KMS-11 (cell line): Measurements from ENCODE around the gene BRD4.

Experiments used
- H2AFZ ChIP-seq: fragments of 200-600 bp; sonication (generic); 2 replicates; pipeline ENCODE4 v1.6.1; 2016; ENCODE audit warnings: antibody characterized with exemption, mixed run types, low read depth
- H3K27ac ChIP-seq: fragments of 200-600 bp; sonication (generic); 2 replicates; pipeline ENCODE4 v1.6.1; 2016; ENCODE audit warnings: mild to moderate bottlenecking, mixed run types
- H3K27me3 ChIP-seq: fragments of 200-600 bp; sonication (generic); 2 replicates; pipeline ENCODE4 v1.6.1; 2017; ENCODE audit warnings: mild to moderate bottlenecking, low read depth, mixed run types, moderate library complexity; ENCODE audit not compliant: insufficient read depth
- H3K36me3 ChIP-seq: fragments of 200-600 bp; sonication (generic); 2 replicates; pipeline ENCODE4 v1.6.1; 2017; ENCODE audit warnings: mild to moderate bottlenecking, mixed run types; ENCODE audit not compliant: insufficient read depth
- H3K4me1 ChIP-seq: fragments of 200-600 bp; sonication (generic); 2 replicates; pipeline ENCODE4 v1.6.1; 2016; ENCODE audit warnings: mild to moderate bottlenecking, low read depth, mixed run types; ENCODE audit not compliant: poor library complexity, severe bottlenecking
- H3K4me2 ChIP-seq: fragments of 200-600 bp; sonication (generic); 2 replicates; pipeline ENCODE4 v1.7.0; 2016; ENCODE audit warnings: mild to moderate bottlenecking, mixed run types
- H3K4me3 ChIP-seq: fragments of 200-600 bp; sonication (generic); IDR thresholded peaks from 2 replicates; pipeline ENCODE4 v1.6.1; 2017; ENCODE audit warnings: low read depth, low read length, mixed read lengths; ENCODE audit not compliant: insufficient read depth
- H3K79me2 ChIP-seq: fragments of 200-600 bp; sonication (generic); 2 replicates; pipeline ENCODE4 v1.6.1; 2016; ENCODE audit warnings: low read depth, mixed run types; ENCODE audit not compliant: insufficient read depth
- H3K9ac ChIP-seq: fragments of 200-600 bp; sonication (generic); 2 replicates; pipeline ENCODE4 v1.6.1; 2016; ENCODE audit warnings: mild to moderate bottlenecking, mixed run types
- H4K20me1 ChIP-seq: fragments of 200-600 bp; sonication (generic); 2 replicates; pipeline ENCODE4 v1.6.1; 2016; ENCODE audit warnings: mild to moderate bottlenecking, mixed run types; ENCODE audit not compliant: insufficient read depth
- TF ChIP-seq, protein P1 (sequence below): fragments of 200-600 bp; sonication (generic); conservative IDR thresholded peaks from 2 replicates; pipeline ENCODE4 v1.6.1; 2017; ENCODE audit warnings: low read depth, mild to moderate bottlenecking, antibody characterized with exemption, low read length, moderate library complexity, mixed read lengths

Gene BRD4

DNA sequence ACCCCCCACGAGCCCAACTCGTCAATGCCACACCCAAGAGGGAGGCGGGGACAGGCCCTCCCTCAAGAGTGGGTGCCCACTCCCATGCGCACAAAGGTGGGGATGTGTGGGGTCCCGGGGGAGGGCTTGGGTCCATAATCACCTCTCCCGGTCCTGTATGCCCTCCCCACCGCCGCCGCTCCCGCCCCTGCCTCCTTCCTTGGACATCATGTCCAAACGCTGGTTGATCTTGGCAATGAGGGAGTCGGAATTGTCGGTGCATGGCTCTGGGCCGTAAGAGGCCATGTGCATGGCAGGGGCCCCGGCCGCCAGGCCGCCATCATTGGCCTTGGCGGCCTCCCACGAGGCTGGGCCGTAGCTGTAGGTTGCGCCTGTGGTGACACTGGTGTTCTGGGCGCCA lies 41.3 kb upstream of the BRD4 start:
- Histone ChIP-seq H3K27ac (no peak overlapping the region), H3K9ac (no peak overlapping the region)

DNA sequence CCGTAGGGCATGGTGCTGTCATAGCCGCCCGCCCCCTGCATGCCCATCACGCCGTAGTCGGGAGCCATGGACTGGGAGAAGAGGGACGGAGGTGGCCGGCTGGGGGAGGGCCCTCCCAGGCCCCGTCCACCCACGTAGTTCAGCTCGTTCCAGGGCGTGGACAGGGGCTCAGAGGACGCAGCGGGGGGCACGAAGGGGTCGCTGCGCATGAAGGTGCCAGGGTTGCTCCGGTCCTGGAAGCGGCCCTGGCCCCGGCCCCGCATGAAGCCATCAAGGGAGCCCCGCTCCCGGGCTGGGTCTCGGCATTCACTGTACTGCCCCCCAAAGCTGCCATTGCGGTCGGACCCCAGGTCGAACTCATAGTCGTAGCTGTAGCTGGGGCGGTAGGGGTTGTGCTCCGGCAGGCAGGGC lies 40.6 kb upstream of the BRD4 start:
- no peaks in the 10 kb centered on the region; the same call in 1 of the 2 replicates for H3K36me3 ChIP-seq

More for the DNA sequence above, 41.3 kb upstream of the BRD4 start:
- Histone ChIP-seq H3K36me3 (no peaks in the 10 kb centered on the region; the same call in 1 of the 2 replicates), H3K79me2 (peaks cover 66% of the 10 kb centered on the region), H4K20me1 (no peaks in the 10 kb centered on the region), H2AFZ (no peak overlapping the region), H3K4me1 (peaks cover 14% of the 10 kb centered on the region), H3K4me2 (no peak overlapping the region), H3K4me3 (no peak overlapping the region), H3K27me3 (no peaks in the 10 kb centered on the region)
- TF ChIP-seq, protein P1, sequence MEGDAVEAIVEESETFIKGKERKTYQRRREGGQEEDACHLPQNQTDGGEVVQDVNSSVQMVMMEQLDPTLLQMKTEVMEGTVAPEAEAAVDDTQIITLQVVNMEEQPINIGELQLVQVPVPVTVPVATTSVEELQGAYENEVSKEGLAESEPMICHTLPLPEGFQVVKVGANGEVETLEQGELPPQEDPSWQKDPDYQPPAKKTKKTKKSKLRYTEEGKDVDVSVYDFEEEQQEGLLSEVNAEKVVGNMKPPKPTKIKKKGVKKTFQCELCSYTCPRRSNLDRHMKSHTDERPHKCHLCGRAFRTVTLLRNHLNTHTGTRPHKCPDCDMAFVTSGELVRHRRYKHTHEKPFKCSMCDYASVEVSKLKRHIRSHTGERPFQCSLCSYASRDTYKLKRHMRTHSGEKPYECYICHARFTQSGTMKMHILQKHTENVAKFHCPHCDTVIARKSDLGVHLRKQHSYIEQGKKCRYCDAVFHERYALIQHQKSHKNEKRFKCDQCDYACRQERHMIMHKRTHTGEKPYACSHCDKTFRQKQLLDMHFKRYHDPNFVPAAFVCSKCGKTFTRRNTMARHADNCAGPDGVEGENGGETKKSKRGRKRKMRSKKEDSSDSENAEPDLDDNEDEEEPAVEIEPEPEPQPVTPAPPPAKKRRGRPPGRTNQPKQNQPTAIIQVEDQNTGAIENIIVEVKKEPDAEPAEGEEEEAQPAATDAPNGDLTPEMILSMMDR: no peak

DNA sequence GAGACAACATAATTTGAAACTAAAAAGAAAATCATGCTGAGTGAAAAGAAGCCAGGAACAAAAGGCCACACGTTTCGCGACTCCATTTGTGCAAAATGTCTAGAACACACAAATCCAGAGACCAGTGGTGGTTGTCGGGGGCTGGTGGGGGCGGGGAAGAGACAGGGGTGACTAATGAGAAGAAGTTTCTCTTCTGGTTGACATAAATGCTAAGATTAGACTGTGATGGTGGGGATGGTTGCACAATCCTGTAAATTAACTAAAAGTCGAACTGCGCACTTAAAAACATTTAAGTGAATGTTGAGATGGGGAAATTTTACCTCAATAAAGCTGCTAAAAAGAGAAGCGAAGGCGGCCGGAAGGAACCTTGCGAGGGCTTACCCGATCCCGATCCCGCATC lies 40.1 kb upstream of the BRD4 start:
- Histone ChIP-seq H3K27ac (no peak overlapping the region), H3K79me2 (peaks cover 55% of the 10 kb centered on the region), H3K27me3 (no peaks in the 10 kb centered on the region), H3K4me3 (no peak overlapping the region), H3K4me1 (peaks cover 20% of the 10 kb centered on the region), H3K36me3 (no peaks in the 10 kb centered on the region; the same call in 1 of the 2 replicates), H4K20me1 (no peaks in the 10 kb centered on the region), H2AFZ (no peak overlapping the region), H3K4me2 (no peak overlapping the region), H3K9ac (no peak overlapping the region)
- TF ChIP-seq, protein P1: no peak

More for the DNA sequence above, 40.6 kb upstream of the BRD4 start:
- Histone ChIP-seq H3K79me2 (peaks cover 59% of the 10 kb centered on the region), H3K27me3 (no peaks in the 10 kb centered on the region), H3K4me1 (peaks cover 19% of the 10 kb centered on the region), H3K4me2 (no peak overlapping the region), H2AFZ (no peak overlapping the region), H3K9ac (no peak overlapping the region), H3K4me3 (no peak overlapping the region), H3K27ac (no peak overlapping the region), H4K20me1 (no peaks in the 10 kb centered on the region)
- TF ChIP-seq, protein P1: no peak

DNA sequence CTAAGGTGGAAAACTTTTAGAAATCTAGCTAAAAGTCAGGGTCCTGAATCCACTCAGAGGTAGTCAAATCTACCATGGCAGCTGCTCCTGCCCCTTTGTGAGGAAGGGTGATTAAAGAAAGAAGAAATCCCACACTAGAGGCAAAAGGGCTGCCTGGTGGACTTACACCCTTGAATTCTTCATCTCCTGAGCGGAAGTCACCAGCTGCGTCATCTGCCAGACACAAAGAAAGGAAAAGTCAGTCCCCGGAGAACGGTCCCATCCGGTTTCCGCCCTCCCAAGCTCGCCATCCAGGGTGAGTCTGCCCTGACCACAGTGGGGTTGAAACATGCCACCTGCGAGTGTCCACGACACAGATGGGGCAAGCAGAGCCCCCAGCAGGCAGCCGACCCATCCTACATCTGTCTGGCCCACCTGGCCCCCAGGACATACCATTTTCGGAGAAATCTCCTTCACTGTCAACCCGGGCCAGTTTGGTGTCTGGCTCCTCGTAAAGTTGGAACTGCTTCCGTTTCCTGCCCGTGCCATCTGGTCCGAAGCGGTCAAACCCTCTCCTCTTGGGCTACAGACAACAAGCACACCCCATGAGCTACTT lies 39.5 kb upstream of the BRD4 start:
- Histone ChIP-seq H3K27ac (no peak overlapping the region), H2AFZ (no peak overlapping the region), H3K79me2 (peaks cover 49% of the 10 kb centered on the region), H4K20me1 (no peaks in the 10 kb centered on the region), H3K4me2 (no peak overlapping the region), H3K4me3 (no peak overlapping the region), H3K27me3 (no peaks in the 10 kb centered on the region), H3K9ac (no peak overlapping the region), H3K36me3 (no peaks in the 10 kb centered on the region; the same call in 1 of the 2 replicates), H3K4me1 (peaks cover 14% of the 10 kb centered on the region)
- TF ChIP-seq, protein P1: no peak
